Stimulated activated CD8-positive, alpha-beta memory T cell treated with anti-CD3 and anti-CD28 coated beads, Interleukin-7, amount 100 ng/mL, for 24 hours (primary cell): Measurements from ENCODE around the gene MALSU1.
A peak's percentile ranks its signal among the peaks of the same experiment; 100 is the strongest.

Experiments used
- DNase-seq: peaks from one replicate; pipeline ENCODE4 v3.0.0-alpha.2; 2020; ENCODE audit warnings: low read depth

Gene MALSU1

DNA sequence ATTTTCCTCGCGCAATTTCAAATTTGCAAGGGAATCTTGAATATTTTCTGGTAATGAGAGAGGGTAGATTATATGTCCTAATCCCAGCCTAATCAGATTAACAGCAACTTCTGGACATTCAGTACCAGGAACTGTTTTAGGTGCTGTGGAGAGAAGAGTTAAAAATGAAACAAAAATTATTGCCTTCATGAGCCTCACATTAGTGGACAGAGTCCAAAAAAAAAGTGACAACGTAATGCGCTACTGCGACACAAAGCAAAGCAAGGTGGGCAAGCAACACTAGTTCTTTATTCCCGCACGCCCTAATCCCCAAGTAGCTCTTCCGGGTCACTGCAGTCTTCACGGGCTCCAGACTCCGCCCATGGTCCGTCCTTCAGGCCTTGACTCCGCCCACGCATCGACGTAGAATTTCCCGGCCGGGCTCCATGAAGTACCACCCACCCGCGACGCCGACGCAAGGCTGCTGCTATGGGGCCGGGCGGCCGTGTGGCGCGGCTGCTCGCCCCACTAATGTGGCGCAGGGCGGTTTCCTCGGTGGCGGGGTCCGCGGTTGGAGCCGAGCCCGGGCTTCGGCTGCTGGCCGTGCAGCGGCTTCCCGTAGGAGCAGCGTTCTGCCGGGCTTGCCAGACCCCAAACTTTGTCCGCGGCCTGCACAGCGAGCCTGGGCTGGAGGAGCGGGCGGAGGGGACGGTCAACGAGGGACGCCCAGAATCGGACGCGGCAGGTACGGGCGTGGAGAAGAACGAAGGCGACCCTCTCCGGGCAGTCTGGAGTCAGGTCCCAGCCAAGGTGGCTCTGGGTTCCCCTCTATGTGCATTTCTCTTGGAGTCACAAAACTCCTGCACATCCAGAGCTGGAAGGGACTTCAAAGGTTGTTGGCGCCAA is at the start of gene MALSU1:
TSS of gene MALSU1 (plus strand) at position 455 of the 885 bp plus-strand sequence. CDS start at position 469, 14 bp downstream.
- DNase-seq = peak; percentile 95

DNA sequence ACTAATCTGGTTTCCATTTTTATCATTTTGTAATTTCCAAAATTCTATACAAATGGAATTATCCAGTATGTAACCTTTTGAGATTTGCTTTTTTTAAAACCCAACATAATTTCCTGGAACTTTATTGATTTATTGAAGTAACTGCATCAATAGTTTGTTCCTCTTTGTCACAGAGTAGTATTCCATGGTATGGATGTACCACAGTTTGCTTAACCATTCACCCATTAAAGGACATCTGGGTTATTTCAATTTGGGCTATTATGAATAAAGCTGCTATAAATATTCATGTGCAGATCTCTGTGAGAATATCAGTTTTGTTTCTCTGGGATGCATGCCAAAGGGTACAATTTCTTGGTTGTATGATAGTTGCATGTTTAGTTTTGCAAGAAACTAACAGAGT is 49.7 kb upstream of the MALSU1 start:
- DNase-seq = no peak

DNA sequence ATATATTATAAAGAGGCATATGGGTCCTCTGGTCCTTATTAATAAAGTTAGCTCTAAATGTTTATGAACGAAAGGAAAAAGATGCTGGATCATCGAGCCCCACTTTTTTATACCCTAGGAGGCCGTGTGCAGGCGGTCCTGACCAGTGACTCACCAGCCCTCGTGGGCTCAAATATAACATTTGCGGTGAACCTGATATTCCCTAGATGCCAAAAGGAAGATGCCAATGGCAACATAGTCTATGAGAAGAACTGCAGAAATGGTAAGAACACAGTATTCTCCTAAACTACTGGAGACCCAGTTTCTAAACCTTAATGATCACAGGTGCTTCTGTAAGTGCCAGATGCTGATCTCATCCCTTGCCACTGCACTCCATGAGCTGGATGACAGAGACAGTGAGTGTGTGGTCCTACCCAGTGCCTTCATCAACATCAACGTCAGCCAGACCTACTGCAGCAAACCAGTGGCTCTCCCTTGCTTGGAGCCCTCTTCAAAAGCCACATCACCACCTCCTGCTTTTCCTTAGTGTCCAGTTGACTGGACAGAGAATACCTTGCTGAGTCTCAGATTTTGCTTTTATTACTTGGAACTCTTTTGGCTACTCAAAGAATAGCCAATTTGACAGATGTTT is 45.0 kb upstream of the MALSU1 start:
- DNase-seq = no peak

DNA sequence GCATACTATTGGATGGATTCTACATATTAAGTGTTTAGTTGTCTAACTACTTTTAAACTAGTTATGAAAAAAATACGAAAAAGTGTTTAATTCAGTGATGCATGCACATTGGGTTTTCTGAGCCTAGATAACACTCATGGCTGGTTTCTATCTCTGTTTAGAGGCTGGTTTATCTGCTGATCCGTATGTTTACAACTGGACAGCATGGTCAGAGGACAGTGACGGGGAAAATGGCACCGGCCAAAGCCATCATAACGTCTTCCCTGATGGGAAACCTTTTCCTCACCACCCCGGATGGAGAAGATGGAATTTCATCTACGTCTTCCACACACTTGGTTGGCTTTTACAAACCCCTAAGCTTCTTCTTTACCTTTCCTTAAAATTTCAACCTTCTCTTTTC is 42.4 kb upstream of the MALSU1 start:
- DNase-seq = no peak

DNA sequence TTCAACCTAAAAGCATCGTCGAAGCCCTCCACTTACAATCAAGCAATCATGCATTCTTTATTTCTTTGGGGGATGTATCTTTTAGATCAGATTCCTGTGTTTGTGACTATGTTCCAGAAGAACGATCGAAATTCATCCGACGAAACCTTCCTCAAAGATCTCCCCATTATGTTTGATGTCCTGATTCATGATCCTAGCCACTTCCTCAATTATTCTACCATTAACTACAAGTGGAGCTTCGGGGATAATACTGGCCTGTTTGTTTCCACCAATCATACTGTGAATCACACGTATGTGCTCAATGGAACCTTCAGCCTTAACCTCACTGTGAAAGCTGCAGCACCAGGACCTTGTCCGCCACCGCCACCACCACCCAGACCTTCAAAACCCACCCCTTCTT is 38.8 kb upstream of the MALSU1 start:
- DNase-seq = no peak

DNA sequence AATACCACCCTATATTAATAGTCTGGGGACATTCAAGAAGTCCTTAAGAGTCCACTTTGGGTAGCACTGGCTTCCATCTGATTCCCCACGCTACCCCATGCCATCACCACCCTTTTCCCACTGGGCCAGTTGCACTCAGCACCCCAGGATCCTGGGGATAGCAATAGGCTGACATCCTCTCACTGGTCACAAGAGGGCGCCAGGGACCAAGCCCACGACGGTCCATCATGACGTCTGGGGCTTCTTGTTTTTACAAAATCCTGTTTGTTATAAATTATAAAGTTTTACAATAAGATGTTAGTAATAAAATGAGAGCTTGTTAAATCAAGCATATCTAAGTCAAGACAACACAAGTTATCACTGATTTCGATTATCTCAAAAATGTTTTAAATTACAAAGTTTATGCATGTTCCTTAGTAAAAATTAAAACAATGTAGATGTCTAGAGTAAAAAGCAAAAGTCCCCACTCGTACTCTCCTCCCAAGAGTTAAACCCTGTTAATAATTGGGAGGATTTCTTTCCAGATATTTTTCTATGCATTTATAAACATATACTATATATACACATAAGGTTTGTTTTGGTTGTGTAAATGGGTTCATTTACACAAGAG is 37.2 kb upstream of the MALSU1 start:
- peak; percentile 17 for DNase-seq

DNA sequence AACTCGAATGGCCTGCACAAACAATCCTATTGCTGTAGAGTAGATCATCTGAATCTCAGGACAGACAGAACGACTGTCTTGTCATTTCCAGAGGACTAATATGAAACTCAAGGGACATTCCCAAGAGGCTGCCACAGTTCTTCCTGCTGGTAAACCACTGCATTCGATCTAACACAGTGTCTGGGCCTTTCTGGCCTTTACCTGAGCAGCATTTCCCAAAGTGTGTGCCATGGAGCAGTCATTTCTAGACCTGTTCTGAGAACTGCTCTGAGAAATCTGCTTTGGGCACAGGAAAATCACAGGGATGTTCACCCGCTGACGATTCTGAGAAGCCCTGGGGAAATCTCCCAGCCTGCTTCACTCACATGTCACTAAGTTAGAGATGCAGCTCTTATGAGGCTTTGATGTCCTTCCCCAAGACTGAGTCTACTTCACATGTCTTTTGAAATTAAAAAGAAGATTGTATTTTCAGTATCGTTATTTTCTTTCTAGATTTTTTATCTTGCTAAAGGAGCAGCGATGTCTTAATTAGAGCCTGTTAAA is 34.2 kb upstream of the MALSU1 start:
- no peak for DNase-seq

DNA sequence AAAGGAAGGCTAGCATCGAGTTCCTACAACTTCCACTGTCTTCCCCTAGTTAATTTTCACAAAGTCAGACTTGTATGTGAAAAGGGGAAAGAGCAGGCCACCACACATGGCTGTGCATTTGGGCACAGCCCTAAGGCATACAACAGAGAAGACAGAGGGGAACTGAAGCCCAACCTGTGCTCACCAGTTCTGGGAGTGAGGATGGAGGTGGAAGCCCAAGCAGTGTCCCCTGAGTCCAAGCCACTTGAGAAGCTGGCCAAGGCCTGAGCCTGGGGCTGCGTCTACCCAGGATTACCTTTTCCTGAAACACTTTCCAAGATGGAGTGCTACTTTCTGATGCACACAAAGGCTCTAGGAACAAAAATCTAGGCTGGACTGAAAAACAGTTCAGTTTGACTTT is 32.2 kb upstream of the MALSU1 start:
- DNase-seq = no peak

DNA sequence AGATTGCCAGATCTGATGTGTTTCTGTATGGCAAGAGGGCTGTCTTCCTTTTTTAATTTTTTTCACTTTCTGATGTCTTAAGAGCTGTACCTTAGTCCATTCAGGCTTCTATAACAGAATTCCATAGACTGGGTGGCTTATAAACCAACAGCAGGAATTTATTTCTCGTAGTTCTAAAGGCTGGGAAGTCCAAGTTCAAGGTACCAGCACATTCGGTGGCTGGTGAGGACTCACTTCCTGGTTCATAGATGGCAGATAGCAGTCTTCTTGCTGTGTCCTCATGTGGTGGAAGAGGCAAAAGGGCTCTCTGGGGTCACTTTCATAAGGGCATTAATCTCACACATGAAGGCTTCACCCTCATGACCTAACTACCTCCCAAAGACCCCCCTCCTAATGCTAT is 31.8 kb upstream of the MALSU1 start:
- DNase-seq = no peak

DNA sequence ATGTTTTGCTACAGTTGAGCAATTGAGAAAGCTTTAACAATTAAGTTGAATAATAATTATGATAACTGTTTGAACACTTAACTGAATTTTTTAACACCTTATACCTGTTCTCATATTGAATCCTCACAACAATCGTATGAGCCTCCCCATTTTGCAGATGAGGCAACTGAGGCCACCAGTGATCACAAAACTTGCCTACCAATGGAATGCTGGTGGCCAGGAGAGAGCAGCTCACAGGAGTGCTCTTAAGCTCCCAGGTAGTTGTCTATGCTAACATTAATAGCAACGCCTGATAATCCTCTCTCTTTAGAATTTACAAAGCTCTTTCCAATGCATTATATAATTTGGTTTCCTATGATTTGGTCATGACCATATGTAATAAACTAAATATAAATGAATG is 31.0 kb upstream of the MALSU1 start:
- no peak for DNase-seq

DNA sequence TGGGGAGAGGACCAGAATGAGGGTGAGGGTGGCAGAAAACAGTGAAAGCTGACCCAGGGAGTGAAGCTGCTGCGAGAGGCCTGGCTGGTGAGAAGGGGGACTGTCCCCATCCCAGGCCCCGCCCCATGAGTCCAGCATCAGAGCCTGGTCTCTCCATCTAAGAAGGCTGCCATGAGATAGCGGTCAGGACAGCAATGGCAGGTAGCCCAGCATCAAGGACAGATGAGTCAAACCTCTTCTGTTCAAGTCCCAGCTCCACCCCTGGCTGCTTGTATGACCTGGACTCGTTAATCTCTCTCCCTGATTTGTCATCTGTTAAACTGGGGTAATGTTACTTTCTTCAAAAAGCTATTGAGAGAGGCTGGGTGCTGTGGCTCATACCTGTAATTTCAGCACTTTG is 30.4 kb upstream of the MALSU1 start:
- no peak for DNase-seq

DNA sequence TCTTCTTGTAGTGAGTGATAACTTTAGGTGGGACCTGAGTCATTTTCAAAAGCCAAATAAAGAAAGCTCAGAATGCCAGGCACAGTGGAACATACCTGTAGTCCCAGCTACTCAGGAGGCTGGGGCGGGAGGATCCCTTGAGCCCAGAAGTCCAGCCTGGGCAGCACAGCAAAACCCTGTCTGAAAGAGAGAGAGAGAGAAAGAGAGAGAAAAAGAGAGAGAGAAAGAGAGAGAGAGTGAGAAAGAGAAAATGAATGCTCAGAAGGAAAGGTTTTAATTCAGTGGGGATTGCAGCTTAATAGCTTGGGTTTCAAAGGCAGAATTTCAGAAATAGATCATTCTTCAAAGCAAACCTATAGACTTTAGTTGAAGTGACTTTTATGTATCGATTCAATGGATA is 26.9 kb upstream of the MALSU1 start:
- DNase-seq = no peak

DNA sequence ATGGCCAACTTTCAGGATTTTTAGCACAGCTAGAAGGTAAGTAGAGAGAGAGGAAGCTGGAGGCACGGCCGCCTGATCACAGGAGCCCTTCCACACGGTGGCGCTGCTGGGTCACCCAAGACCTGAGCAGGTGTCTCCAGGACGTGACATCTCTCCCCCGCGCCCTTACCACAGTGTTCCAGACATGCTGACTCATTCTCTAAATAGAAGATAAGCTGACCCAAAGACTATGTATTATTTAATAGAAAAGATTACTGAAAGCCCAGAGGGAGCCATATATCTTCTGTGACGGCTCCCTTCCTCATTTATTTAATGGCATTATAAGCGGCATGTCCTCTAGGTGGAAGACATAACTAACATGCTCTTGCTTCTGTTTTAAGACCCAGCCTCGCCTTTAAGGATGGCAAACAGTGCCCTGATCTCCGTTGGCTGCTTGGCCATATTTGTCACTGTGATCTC is 26.0 kb upstream of the MALSU1 start:
- DNase-seq = peak; percentile 83

DNA sequence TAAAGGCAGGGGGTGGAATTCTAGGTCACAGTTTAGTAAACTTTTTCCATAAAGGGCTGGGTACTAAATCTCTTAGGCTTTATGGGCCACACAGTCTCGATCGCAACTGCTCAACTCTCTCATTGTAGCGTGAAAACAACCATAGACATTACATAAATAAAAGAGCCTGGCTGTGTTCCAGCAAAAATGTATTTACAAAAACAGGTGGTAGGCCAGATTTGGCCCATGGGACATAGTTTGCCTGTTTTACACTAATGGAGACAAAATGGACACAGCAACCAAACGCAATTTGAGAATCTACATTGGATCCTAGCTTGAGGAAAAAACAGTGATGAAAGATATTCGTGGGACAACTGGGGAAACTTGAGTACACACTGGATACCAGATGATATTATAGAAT is 23.2 kb upstream of the MALSU1 start:
- DNase-seq = no peak

DNA sequence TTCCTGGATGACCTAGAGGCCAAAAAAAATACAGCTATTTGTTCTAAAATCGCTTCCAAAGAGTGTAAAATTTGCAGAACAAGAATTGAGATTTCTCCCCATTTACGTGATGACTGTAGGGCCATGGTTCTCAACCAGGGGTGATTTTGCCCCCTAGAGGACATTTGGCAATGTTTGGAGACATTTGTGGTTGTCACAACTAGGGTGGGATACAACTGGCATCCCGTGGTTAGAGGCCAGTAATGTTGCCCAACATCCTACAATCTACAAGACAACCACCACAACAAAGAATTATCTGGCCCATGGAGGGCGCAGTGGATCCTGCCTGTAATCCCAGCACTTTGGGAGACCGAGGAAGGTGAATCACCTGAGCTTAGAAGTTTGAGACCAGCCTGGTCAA is 22.8 kb upstream of the MALSU1 start:
- DNase-seq = no peak

DNA sequence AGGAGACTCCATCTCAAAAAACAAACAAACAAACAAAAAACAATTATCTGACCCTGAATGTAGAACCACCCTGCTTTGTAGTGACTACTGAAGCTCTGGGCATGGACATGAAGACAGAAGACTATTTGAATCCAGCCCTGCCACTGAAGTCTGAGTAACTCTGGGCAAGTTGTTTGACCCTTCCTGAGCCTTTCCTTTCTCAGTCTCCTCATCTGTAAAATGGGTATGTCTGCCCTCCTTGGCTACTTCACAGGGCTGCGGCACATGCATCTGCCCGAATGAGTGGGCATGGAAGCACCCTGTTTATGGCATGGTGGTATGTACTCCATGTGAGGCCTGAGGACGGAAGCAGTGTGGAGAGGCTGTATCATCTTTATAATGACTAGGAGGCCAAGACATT is 22.2 kb upstream of the MALSU1 start:
- DNase-seq = no peak

DNA sequence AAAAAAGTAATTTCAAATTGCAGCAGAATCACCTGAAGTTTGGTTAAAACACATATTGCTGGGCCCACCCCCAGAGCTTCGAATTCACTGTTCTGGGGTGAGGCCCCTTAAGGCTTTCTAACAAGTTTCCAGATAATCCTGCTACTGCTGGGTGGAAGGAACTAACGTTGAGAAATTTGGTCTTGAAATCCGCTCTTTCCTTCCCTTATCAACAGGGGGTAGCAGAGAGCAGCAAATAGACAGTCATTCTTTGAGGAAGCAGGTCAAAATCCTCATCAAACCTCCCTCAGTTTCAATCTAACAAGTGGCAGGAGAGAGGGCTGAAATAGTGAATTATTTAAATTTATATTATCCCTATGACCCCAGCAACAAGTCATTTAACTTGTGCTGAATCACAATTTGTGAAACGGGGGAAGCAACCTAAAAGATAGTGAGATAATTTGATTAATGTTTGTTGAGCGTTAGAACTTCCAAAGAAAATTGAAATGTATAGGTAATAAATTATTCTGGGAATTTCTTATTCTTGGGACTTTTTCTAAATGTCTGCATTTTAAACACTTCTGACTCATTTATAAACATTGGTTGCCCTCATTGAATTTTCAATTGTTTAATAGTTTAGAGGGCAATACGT is 21.7 kb upstream of the MALSU1 start:
- DNase-seq = no peak

DNA sequence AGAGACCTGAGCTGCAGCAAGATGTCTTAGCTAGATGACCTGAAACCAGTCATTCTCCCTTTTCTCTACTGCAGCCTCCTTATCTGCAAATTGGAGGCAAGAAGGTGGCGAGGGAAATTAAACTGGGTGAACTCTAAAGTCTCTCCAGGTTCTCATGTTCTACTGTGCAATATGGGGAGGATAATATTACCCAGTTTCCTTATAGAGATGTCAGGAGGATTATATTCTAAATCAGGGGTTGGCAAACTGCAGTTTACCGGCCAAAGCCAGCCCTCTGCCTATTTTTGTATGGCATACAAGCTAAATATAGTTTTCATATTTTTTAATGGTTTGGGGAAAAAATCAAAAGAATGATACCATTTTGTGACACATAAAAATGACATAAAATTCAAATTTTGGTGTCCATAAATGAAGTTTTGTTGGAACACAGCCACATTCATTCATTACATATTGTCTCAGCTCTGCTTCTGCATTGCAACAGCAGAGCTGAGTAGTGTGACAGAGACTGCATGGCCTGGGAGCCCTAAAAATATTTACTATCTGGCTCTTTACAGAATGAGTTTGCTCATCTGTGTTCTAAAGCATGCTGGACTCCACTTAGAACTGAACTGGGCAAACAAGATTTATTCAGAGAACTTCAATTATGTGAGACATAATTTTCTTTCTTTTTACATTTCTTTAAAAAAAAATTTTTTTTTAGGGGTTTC is 19.2 kb upstream of the MALSU1 start:
- no peak for DNase-seq

DNA sequence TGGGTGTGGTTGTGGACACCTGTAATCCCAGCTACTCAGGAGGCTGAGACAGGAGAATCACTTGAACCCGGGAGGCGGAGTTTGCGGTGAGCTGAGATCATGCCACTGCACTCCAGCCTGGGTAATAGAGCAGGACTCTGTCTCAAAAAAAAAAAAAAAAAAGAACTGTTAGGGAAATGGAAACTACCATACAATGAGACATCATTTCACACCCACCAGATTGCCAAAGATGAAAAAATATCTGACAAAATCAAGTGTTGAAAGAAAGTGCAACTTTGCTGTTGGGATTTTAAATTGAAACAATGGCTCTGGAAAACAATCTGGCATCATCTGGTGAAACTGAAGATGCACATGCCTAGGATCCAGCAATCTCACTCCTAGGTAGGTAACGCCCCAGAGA is 16.1 kb upstream of the MALSU1 start:
- no peak for DNase-seq

DNA sequence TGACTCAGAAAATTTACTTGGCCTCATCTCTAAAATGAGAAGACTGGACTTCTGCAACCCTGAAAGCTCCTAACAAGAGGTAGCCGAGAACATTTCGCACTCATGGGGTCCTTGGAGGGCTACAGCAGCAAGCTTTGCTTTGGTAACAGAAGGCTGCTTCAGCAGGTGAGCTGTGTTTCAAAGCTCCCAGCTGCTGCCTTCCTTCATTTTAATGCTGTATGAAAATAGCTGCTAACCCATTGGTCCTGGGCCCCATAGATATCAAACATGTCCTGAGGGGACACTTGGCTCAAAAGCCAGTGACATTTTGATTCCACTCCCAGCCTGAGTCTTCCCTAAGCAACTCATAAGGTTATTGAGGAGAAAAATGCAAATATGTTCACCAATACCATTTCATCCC is 14.3 kb upstream of the MALSU1 start:
- no peak for DNase-seq
